Gastroesophageal sphincter (tissue), 4 donors: Measurements from ENCODE around the gene GPR37L1. TPM values are rescaled to one million over a fixed set of nuclear protein-coding genes. Genes with fewer than 3 reads are reported as not detected.
A peak's percentile ranks its signal among the peaks of the same experiment; 100 is the strongest.

ENCODE experiments used
- ATAC-seq: fragments of 150-250 bp; one replicate; pipeline ENCODE4 v1.9.1; 2016; ENCODE audit warnings: mild to moderate bottlenecking, moderate library complexity
- H3K27ac ChIP-seq, 4 donors: fragments of 200-600 bp; sonication (generic) in 3 of 4; 1 replicate in 3 of 4; 2 replicates in 1 of 4; pipeline ENCODE4 v1.5.1; 2016 to 2019
- H3K27me3 ChIP-seq: fragments of 200-600 bp; sonication (generic); one replicate; pipeline ENCODE4 v1.5.1; 2019
- H3K36me3 ChIP-seq, 2 donors: fragments of 200-600 bp; sonication (generic); one replicate each; pipeline ENCODE4 v1.5.1; 2019; ENCODE audit warnings: control low read depth in 1 of 2
- H3K4me1 ChIP-seq, 3 donors: fragments of 200-600 bp; sonication (generic); 1 replicate in 2 of 3; 2 replicates in 1 of 3; pipeline ENCODE4 v1.5.1; 2016 to 2019; ENCODE audit warnings: control low read depth in 2 of 3
- H3K4me3 ChIP-seq, 2 donors: fragments of 200-600 bp; sonication (generic); one replicate each; pipeline ENCODE4 v1.5.1; 2019; ENCODE audit warnings: mild to moderate bottlenecking in 1 of 2, moderate library complexity in 1 of 2
- H3K9me3 ChIP-seq, 3 donors: fragments of 200-600 bp; sonication (generic); one replicate each; pipeline ENCODE4 v1.5.1; 2017 to 2019; ENCODE audit warnings: control low read depth in 2 of 3
- EP300 ChIP-seq: sonication (generic); formaldehyde crosslinking; IDR thresholded peaks from one replicate; pipeline ENCODE4 v1.6.1; 2017; ENCODE audit warnings: antibody characterized with exemption, mild to moderate bottlenecking
- POLR2A ChIP-seq, 2 donors: fragments of 450-650 bp; IDR thresholded peaks; one replicate each; pipeline ENCODE4 v1.6.1; 2017; ENCODE audit warnings: antibody characterized with exemption in 2 of 2, mild to moderate bottlenecking in 2 of 2, moderate library complexity in 1 of 2
- POLR2AphosphoS5 ChIP-seq: sonication (generic); formaldehyde crosslinking; IDR thresholded peaks from one replicate; pipeline ENCODE4 v1.6.1; 2017; ENCODE audit warnings: antibody characterized with exemption
- WGBS, 2 donors: methylation state at CpG; one replicate each; pipeline ENCODE4 v1.1.5; 2018; ENCODE audit warnings: low coverage in 1 of 2; 5-methylcytosine and 5-hydroxymethylcytosine counted together
- total RNA-seq, 4 donors: library from RNA; depleted of rRNA; stranded (reverse); fragments of >200 nt; gene quantifications; one replicate each; pipeline ENCODE4 v1.1.0, GENCODE V29; 2016
- TF ChIP-seq, protein P1 (sequence below), 4 experiments: fragments of 200-600 bp in 2 of 4; fragments of 450-650 bp in 2 of 4; sonication (generic) in 1 of 4; IDR thresholded peaks; one replicate each; pipeline ENCODE4 v1.5.1; 2017 to 2019; ENCODE audit warnings: antibody characterized with exemption in 4 of 4, mild to moderate bottlenecking in 2 of 4, moderate library complexity in 2 of 4

The GPR37L1 gene
- total RNA-seq, 4 donors from 2014 or later = 0.16 to 0.39 (median 0.27) TPM

- peaks cover 0 to 7% (median 0%) of the 10 kb centered on the region in 3 donors for H3K4me1 ChIP-seq
- H3K36me3 ChIP-seq = no peaks in the 10 kb centered on the region
- no peak overlapping the region for H3K4me3 ChIP-seq
- WGBS, 2 donors = 53 to 70% methylated on average over 3 to 6 of the region's 7 CpGs
- peak; percentile 58 for ATAC-seq
- TF ChIP-seq POLR2A (IDR thresholded peaks at IDR 0.05) (no peak), POLR2AphosphoS5 (no peak), EP300 (no peak)
- TF ChIP-seq, protein P1, sequence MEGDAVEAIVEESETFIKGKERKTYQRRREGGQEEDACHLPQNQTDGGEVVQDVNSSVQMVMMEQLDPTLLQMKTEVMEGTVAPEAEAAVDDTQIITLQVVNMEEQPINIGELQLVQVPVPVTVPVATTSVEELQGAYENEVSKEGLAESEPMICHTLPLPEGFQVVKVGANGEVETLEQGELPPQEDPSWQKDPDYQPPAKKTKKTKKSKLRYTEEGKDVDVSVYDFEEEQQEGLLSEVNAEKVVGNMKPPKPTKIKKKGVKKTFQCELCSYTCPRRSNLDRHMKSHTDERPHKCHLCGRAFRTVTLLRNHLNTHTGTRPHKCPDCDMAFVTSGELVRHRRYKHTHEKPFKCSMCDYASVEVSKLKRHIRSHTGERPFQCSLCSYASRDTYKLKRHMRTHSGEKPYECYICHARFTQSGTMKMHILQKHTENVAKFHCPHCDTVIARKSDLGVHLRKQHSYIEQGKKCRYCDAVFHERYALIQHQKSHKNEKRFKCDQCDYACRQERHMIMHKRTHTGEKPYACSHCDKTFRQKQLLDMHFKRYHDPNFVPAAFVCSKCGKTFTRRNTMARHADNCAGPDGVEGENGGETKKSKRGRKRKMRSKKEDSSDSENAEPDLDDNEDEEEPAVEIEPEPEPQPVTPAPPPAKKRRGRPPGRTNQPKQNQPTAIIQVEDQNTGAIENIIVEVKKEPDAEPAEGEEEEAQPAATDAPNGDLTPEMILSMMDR (IDR thresholded peaks at IDR 0.05) = no peak
- no peaks in the 10 kb centered on the region for H3K27me3 ChIP-seq
- no peaks in the 10 kb centered on the region for H3K9me3 ChIP-seq
- H3K27ac ChIP-seq = peak overlapping the region in 1 of 4 donors; percentile 16
Measured at GRCh38 chr1:202085682-202086373, 36.9 kb upstream of the GPR37L1 start.

DNA sequence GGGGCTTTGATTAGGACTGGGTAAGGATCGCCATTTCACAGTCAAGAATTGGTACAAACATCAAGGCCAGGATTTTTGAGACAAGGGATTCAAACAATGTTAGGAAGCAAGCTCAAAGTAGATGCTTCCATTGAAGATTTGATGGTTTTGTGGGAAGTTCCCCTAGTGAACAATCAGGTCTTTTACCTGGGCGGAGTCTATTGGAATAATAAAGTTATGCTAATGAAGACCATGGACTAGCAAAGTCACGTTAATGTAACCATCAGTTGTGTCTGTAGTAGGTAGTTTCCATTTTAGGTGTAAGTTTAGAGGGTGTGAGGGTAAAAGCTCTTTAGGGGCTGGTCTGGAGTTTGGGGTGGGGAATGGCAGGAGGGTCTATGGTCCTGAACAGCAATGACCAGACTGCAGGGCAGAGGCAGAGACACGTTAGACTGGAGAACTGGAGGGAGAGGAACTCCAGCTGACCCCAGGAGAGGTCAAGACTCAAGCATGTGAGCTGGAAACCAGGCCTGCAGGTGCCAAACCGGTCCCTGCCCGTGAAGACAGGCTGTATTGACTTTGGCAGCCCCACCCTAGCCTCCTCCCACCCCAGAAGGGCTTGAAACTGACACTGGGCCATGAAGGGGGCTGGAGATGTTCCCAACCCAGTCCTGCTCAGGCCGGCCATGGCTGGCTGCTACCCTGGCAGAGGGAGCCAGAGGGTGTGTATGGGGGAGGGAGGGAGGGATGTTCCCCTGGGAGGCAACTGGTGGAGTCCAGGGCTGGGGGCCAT, 36.0 kb upstream of the GPR37L1 start:
- no peak for TF ChIP-seq POLR2A (IDR thresholded peaks at IDR 0.05)
- no peak for TF ChIP-seq EP300
- no peak for TF ChIP-seq POLR2AphosphoS5
- TF ChIP-seq, protein P1 (IDR thresholded peaks at IDR 0.05) = no peak
- no peaks in the 10 kb centered on the region for H3K27me3 ChIP-seq
- 52 to 60% methylated on average over 4 to 5 of the region's 7 CpGs for WGBS, 2 donors
- no peak overlapping the region for H3K27ac ChIP-seq
- H3K36me3 ChIP-seq = no peaks in the 10 kb centered on the region
- H3K9me3 ChIP-seq = no peaks in the 10 kb centered on the region
- ATAC-seq = no peak
- H3K4me1 ChIP-seq = peaks cover 0 to 7% (median 0%) of the 10 kb centered on the region in 3 donors
- no peak overlapping the region for H3K4me3 ChIP-seq

DNA sequence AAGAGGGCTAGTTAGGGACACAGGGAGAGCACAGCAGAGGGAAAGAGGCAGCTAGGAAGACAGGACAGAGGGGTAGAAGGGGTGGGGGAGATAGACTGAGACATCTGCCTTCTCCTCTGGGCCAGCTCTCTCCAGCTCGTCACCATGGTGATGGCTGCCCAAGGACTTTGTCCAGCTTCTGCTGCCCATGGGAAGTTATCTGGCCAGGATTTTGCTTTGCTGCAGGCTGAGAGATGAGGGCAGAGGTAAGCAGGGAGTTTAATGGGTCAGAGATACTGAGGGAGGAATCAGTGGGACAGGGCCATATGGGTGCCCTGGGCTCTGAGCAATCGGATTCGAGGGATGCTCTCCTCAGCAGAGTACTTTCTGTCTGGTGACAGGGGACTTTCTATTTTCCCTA, 34.5 kb upstream of the GPR37L1 start:
- Histone ChIP-seq H3K27ac (no peak overlapping the region), H3K4me1 (peaks cover 0 to 7% (median 0%) of the 10 kb centered on the region in 3 donors), H3K9me3 (no peaks in the 10 kb centered on the region), H3K36me3 (no peaks in the 10 kb centered on the region), H3K27me3 (no peaks in the 10 kb centered on the region), H3K4me3 (no peak overlapping the region)
- 69% methylated on average over 2 to 3 of the region's 3 CpGs for WGBS, 2 donors
- ATAC-seq = no peak
- no peak for TF ChIP-seq POLR2AphosphoS5
- no peak for TF ChIP-seq EP300
- TF ChIP-seq POLR2A (IDR thresholded peaks at IDR 0.05) = no peak
- TF ChIP-seq, protein P1 (IDR thresholded peaks at IDR 0.05) = no peak

GRCh38 chr1:202090994-202091393, 31.7 kb upstream of the GPR37L1 start:
- peaks cover 0 to 2% (median 0%) of the 10 kb centered on the region in 3 donors for H3K4me1 ChIP-seq
- no peak overlapping the region for H3K4me3 ChIP-seq
- H3K9me3 ChIP-seq = no peaks in the 10 kb centered on the region
- 91 to 100% methylated on average over 2 to 3 of the region's 3 CpGs for WGBS, 2 donors
- ATAC-seq = no peak
- no peaks in the 10 kb centered on the region for H3K36me3 ChIP-seq
- TF ChIP-seq, protein P1 (IDR thresholded peaks at IDR 0.05) = no peak
- TF ChIP-seq POLR2A (IDR thresholded peaks at IDR 0.05) (no peak), EP300 (no peak), POLR2AphosphoS5 (no peak)
- H3K27me3 ChIP-seq = no peaks in the 10 kb centered on the region
- H3K27ac ChIP-seq = no peak overlapping the region
